Mammary microvascular endothelial cell (primary cell): ENCODE results near the gene DELE1. TPM values are rescaled to one million over a fixed set of nuclear protein-coding genes. Genes with fewer than 3 reads are reported as not detected.

Experiments used
- total RNA-seq: library from RNA; depleted of rRNA; stranded (reverse); fragments of >200 nt; gene quantifications from 2 replicates; pipeline ENCODE4 v1.2.3, GENCODE V29; 2015

The DELE1 gene
- 56.4 and 58.5 TPM in 2 replicates for total RNA-seq

DNA sequence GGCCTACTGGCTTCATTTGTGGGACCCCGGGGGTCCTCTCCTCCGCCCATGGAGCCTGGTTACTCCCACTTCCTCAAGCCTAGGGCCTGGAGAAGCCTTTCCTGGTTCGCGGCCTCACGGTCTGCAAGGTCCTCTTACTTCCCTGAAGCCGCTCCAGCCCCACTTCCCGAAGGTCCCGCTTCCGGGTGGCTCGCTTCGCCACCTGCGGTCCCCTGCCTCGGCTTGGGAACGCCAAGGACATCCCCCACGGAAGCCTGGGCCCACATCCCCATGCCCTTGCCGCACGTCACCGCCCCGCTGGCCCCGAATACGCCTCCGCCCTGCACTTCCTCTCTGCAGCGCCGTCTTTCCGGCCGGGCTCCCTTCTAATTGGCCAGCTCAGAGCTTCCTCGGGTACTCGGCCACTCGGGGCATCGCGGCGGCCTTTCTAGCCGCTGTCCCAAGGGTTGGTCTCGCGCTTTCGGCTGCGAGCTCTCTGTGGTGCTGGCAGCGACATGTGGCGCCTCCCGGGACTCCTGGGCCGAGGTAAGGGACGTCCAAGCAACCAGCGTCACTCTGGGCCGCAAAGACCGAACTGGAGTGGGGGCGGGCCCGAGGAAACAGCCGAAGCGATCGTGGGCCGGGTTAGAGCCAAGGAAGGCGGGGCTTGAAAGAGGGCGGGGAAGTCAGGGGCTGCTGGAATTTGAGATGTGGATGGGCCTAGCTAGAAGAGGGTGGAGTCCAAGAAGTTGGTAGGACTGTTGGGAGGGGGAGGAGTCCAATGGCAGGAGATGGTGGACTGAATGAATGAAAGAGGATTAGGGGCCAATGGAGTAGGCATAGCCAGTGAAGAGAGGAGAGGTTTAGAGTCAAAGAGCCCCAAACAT lies at the start of gene DELE1:
TSS of gene DELE1 (plus strand) at position 424 of the 866 bp plus-strand sequence. CDS start at position 495, 71 bp downstream.

DNA sequence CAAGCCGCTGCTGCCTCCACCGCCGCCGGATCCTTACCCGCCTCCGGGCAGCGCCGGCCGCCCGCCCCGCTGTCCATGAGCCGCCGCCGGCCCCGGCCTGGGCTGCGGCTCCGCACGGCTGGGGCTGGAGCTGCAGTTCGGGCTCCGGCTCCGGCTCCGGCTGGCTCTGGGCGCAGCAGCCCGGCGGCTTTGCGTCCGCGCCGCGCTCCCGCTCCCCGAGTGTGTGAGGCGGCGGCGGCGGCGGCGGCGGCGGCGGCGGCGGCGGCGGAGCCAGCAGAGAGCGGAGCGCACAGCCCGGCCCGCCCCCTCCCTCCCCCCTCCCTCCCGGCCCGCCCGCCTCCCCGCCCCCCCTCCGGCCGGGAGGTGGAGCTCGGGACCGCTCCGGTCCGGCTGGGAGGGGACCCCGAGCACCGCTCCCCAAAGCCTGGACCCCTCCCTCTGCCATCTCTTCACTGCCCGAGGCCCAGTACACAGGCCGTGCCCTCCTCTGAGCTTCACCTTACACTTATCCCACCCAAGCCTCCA lies 45.4 kb upstream of the DELE1 start, which contains the start of gene PCDH1:
TSS of gene PCDH1 (minus strand) at position 225 of the 525 bp plus-strand sequence. CDS start at position 77, 148 bp downstream.

DNA sequence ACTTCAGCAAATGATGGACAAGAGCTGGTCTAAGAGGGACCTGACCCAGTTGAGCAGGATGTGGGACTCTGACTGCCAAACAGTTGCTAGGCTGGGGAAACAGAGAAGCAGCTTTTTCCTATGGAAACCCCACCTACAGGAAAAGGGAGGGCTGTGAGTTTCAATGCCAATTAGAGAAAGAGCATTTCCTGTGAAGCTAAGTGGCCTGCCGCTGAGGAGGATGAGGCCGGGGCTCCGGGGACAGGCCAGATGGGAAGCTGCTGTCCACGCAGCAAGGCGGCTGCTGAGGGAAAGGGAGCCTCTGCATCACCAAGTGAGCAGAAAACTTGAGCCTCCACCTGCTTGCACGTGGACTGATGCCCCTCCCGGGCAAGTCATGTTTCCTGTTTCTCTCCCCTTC lies 34.4 kb downstream of the DELE1 start, which contains the start of gene PCDH12:
TSS of gene PCDH12 (minus strand) at position 90 of the 400 bp plus-strand sequence. CDS start 351 bp downstream, outside the sequence.

DNA sequence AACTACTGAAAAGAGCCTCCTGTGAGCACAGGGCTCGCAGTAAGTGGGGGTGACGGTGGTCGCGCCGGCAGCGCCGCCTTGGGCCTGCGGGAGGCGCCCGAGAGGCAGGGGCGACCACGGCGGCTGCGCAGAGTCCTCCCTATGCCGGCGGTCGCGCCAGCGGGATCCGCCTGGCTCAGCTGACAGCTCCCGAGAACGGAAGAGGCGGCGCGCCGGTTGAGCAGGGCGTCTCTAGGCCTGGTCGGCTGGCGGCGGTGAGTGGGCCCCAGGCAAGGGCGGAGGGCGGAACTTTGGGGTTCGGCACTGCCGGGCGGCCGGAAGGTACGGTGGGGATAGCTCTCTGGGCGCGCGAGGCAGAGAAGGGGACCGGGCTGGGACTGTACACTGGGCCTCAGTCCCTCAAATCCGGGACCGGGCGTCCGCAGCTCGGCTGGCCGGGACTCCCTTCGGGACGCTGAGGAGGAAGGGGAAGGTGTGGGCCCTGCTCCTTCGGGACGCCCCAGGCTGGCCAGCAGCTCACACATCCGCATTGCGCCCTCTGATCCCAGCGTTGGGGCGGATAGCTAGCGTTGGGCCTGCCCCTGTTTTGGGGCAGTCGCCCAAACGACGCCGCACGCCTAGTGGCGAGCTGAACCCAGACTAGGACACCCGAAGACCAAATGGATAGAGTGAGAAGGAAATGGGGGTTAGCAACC lies 45.4 kb downstream of the DELE1 start, which contains the start of gene RNF14:
TSS of gene RNF14 (plus strand) at position 192 of the 695 bp plus-strand sequence. CDS start 4,484 bp downstream, outside the sequence.

Other genes starting within 250 kb of the DELE1 start
- 37.1 and 39.6 TPM in 2 replicates for gene ARAP3, start 241.6 kb upstream of the DELE1 start, total RNA-seq
- gene PCDH1, start 45.5 kb upstream of the DELE1 start, total RNA-seq = 155 and 167 TPM in 2 replicates
- gene PCDH12, start 34.3 kb downstream of the DELE1 start, total RNA-seq = 14.2 and 17.1 TPM in 2 replicates
- gene RNF14, start 45.2 kb downstream of the DELE1 start, total RNA-seq = 49.3 and 67.2 TPM in 2 replicates
- 65.4 and 79.2 TPM in 2 replicates for gene GNPDA1, start 89.2 kb downstream of the DELE1 start, total RNA-seq
- gene NDFIP1, start 184.9 kb downstream of the DELE1 start, total RNA-seq = 53.1 and 60.2 TPM in 2 replicates